GM19397 (cell line): Measurements from ENCODE around the gene AGAP1.

Experiments
- ATAC-seq: cut with Tn5 transposase; IDR thresholded peaks from one replicate; pipeline ENCODE4 v1.9.1; 2021; ENCODE audit warnings: mild to moderate bottlenecking, moderate library complexity; ENCODE audit not compliant: unreplicated experiment

AGAP1 gene

GRCh38 chr2:235725841-235726240, 232.0 kb downstream of the AGAP1 start:
- no peak for ATAC-seq

DNA sequence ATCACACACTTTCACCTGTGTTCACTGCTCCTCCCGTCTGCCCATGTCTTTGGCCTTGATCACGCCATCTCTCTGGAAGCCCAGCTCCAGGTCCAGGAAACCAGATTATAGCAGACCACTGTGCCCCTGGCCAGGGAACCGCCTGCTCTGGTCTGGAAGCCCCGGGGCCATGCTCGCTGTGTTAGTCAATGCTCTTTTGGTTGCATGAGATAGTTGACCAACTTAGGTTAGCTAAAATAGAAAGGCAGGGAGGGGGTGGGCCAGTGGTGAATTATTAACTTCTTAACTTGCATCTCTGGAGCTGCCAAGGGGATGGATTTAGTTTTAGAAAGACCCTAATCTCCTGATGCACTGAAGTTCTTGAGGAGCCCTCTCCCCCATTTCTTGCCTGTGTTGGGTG, 232.7 kb downstream of the AGAP1 start:
- no peak for ATAC-seq

DNA sequence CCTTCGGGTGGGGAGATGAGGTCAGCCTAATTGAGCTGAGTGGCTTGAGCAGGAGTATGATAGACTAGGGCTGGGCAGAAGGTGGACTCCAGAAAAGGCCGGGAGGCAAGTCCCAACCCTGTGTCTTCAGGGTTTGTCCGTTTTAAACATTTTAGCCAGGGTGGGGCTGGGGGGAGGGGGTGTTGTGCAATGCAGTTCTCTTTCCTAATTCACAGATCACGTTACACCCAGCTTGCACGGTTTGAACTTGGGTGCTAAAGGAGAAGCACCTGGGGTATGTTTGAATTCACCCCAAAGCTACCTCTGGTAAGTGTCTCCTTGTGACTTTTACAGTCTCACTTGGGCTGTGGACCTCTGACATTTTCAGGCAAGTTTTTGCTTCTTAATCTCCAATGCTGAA, 233.3 kb downstream of the AGAP1 start:
- no peak for ATAC-seq

DNA sequence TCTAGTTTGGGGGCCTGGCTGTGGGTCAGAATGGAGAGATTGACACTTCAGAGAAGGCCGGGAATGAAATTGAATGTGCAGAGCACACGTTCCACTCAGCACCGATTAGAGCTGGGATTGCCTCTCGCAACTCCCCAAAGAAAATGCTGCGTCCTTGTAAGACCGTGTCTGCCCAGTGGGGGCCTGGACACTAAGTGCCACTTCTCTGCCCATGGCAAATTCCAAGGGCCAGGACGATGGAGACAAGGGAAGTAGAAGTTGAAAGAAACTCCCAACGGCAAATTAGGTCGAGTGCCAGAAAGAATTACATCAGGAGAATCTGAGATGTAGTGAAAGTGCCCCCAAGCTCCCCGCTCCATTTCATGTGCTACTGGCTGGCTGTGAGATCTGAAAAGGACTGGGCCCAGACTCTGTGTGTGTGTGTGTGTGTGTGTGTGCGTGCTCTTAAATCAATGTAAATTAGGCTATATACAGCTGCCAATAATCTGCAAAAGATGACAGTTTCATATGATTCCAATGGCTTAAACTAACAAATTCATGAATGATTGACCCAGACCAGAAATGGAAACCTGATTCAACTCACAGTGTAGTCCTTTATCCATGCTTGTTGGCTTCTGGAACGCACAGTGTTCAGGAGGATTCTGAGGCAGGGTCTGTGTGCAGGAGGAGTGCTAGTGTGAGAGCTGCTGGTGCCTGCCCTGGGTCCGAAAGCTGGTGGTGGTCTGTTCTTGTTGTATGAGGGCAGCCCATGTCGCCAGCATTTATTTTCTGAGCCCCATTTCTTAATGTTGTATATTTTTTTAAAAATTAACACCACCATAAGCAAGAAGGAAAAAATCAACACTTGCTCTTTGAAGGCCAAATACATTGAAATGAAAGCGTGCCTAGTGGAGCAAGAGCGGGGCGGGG, 234.3 kb downstream of the AGAP1 start:
- ATAC-seq, result no peak

DNA sequence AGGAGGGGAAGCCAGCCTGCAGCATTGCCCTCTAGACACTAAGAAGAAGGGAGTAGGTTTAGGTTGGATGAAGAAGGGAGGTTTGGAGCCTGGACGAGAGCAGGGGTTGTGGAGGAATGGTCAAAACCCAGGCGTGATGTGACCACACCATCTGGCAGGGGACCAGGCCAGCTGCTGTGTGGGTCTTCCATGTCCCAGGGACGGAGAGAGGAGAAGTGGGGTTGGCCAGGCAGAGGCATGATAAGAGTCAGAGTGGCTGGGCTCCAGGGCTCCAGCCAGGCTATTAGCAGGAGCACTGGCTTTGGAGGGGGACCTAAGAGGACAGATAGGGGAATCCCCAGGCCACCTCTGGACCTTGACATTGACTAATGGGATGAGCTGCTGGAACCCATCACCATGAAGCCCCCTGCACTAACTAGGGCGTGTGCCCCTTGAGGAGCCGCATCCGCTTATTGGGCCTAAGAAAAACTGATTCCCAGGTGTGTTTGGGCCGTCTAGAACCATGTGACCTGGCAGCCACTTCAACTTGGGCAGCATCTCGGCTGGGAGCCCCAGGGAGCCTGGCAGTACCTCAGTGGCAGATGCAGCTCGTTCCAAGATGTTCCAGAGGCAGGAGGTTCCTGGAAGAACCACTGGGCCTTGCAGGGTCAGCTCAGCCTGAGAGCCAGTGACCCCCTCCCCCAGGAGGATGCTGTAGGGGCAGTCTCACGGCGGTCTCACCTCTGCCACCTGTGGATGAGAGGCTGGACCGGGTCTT, 235.1 kb downstream of the AGAP1 start:
- no peak for ATAC-seq

GRCh38 chr2:235729557-235729947, 235.7 kb downstream of the AGAP1 start:
- no peak for ATAC-seq

DNA sequence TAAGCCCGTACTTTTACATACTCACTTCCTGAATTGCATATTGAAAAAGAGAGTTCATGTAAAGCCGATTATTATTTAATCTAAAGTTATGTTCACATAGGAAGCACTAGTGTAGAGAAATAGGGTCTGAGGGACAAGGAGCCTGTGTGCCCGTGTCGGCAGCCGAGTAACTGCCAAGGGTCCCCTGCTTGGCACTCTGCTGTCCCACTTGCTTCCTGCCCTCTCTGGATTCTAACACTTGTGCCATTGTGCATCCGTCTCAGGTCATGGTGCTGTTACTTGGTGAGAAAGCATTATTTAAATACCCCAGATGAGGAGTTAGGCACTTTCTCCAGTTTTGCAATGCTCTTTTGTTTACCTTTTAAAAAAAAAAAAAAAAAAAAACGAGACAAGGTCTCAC, 236.3 kb downstream of the AGAP1 start:
- ATAC-seq, result no peak

- ATAC-seq, result no peak
These were observed 239.9 kb downstream of the AGAP1 start for GRCh38 chr2:235733761-235734160.

GRCh38 chr2:235734168-235734567, 240.3 kb downstream of the AGAP1 start:
- ATAC-seq, result no peak

DNA sequence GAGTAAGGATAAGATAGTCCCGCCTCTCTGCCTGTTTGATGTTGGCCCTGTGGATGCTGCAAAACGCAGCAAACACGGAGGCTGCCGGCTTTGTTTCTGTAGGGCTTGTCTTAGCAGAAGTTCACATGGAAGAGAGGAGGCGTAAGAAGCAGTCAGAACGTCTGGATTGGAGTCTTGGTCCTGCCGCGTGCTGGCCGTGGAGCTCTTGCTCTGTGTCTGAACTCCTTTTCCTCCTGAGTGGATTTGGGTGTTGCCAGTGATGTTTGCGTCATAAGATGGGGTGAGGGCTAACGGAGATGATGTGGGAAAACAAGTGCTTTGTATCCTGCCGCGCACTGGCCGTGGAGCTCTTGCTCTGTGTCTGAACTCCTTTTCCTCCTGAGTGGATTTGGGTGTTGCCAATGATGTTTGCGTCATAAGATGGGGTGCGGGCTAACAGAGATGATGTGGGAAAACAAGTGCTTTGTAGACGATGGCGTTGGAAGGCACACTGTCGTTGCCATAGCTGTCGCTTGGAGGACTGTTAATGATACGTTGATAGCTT, 240.9 kb downstream of the AGAP1 start:
- no peak for ATAC-seq

DNA sequence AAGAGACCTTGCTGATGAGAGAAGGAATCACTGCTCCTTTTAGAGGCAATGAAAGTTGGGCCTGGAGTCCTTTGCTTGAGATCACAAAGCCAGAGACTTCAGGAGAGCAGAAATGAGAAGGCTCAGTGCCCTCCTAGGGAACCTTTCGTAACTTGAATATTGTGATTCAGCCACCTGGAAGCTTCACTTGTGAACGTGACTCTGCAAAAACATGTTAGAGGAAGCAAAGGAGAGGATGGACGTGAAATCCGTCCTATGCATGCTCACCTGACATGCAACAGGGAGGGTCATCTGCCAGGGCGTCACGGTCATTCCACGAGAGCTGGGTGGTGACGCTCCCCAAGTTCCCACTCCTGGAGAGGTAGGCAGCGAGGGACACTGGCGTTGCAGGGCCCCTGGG, 243.6 kb downstream of the AGAP1 start:
- no peak for ATAC-seq

DNA sequence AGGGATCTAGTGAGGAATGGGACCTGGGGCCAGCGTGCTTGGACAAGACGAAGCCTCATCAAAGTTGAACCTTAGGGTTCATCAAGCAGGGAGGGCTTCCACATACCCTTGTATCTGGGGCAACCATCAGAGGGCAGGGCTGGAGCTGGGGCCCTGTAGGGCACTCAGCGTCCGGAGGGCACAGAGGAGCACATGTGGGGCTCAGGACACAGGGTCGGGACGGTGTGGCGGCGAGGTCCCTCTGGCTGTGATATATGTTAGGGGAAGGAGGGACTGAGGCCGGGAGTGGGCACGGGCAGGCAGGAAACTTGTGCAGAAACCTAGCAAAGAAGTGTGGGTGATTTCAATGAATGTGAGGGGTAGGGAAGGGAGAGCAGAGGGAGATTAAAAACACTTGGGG, 244.0 kb downstream of the AGAP1 start:
- no peak for ATAC-seq

- ATAC-seq, result no peak
These were observed 246.0 kb downstream of the AGAP1 start for GRCh38 chr2:235739704-235740415.

- no peak for ATAC-seq
These were observed 247.0 kb downstream of the AGAP1 start for GRCh38 chr2:235740821-235741220.

DNA sequence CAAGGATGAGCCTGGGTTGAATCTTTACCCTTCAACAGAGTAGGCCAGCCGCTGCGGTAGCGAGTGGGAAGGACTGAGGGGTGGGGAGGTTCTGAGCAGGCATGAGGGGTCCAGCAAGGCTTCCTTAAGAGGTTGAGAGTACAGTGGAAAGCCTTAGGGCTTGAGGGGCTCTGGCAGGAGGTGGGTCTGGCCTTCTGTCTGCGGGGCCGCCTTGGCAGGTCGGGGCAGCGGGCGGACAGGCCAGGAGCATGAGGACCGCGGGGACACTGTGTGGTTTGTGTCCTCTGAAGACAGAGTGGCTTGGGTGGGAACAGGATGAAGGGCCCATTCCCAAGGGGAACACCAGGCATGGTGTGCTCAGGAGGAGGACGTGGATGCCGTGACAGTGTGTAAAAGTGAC, 250.3 kb downstream of the AGAP1 start:
- no peak for ATAC-seq

- no peak for ATAC-seq
These were observed 251.8 kb downstream of the AGAP1 start for GRCh38 chr2:235745597-235745996.

GRCh38 chr2:235746257-235746934, 252.6 kb downstream of the AGAP1 start:
- ATAC-seq, result no peak

- ATAC-seq, result no peak
These were observed 253.3 kb downstream of the AGAP1 start for GRCh38 chr2:235747001-235747785.

- no peak for ATAC-seq
These were observed 253.9 kb downstream of the AGAP1 start for GRCh38 chr2:235747786-235748091.

- ATAC-seq, result no peak
These were observed 255.4 kb downstream of the AGAP1 start for GRCh38 chr2:235749121-235749770.
